OCI-LY3 (cell line): Measurements from ENCODE around the gene MROH8.

Experiments
- H2AFZ ChIP-seq: fragments of 200-600, 300-600 bp; shearing (Covaris generic); 2 replicates; pipeline ENCODE4 v1.6.0; 2014; ENCODE audit warnings: antibody characterized with exemption, low read depth, low read length
- H3K27ac ChIP-seq: fragments of 200-600, 300-600 bp; sonication (generic); 2 replicates; pipeline ENCODE4 v1.5.1; 2014; ENCODE audit warnings: mild to moderate bottlenecking, low read length, moderate library complexity, mixed read lengths
- H3K27me3 ChIP-seq: fragments of 200-600, 300-600 bp; sonication (generic); 2 replicates; pipeline ENCODE4 v1.6.1; 2014; ENCODE audit warnings: low read depth, low read length, mixed read lengths
- H3K36me3 ChIP-seq: fragments of 200-600, 300-600 bp; sonication (generic); replicated peaks from 2 replicates; pipeline ENCODE3; 2014; ENCODE audit warnings: low read depth, low read length, mixed read lengths
- H3K4me1 ChIP-seq: fragments of 300-600, 200-600 bp; sonication (generic); 2 replicates; pipeline ENCODE4 v1.6.1; 2014; ENCODE audit warnings: low read length, mixed read lengths
- H3K4me2 ChIP-seq: fragments of 200-600, 300-600 bp; sonication (generic); 2 replicates; pipeline ENCODE4 v1.6.1; 2014; ENCODE audit warnings: low read length, mixed read lengths
- H3K4me3 ChIP-seq: fragments of 300-600, 200-600 bp; sonication (generic); 2 replicates; pipeline ENCODE4 v1.5.1; 2014; ENCODE audit warnings: antibody characterized with exemption, mild to moderate bottlenecking, low read length, moderate library complexity
- H3K79me2 ChIP-seq: fragments of 300-600, 200-600 bp; shearing (Covaris generic); 2 replicates; pipeline ENCODE4 v1.6.1; 2014; ENCODE audit warnings: mild to moderate bottlenecking, low read length, mixed read lengths
- H3K9ac ChIP-seq: fragments of 300-600, 200-600 bp; shearing (Covaris generic); 2 replicates; pipeline ENCODE4 v1.6.0; 2014; ENCODE audit warnings: mild to moderate bottlenecking, low read length, moderate library complexity
- H3K9me3 ChIP-seq: fragments of 200-600, 300-600 bp; shearing (Covaris generic); 2 replicates; pipeline ENCODE4 v1.6.1; 2014; ENCODE audit warnings: low read length, mixed read lengths; ENCODE audit not compliant: insufficient read depth
- H4K20me1 ChIP-seq: fragments of 200-600, 300-600 bp; sonication (generic); 2 replicates; pipeline ENCODE4 v1.6.1; 2016; ENCODE audit warnings: low read length, mixed read lengths; ENCODE audit not compliant: insufficient read depth
- CTCF ChIP-seq: fragments of 200-600, 300-600 bp; sonication (generic); IDR thresholded peaks from 2 replicates; pipeline ENCODE4 v1.5.1; 2014; ENCODE audit warnings: antibody characterized with exemption, low read length, low read depth
- EZH2phosphoT487 ChIP-seq: fragments of 200-600 bp; shearing (Covaris generic); IDR thresholded peaks from 2 replicates; pipeline ENCODE4 v1.6.1; 2018; ENCODE audit warnings: antibody characterized with exemption, mixed run types, low read depth

MROH8 gene

GRCh38 chr20:37161830-37162549 is 17.4 kb downstream of the MROH8 start:
- no peak overlapping the region for H3K4me2 ChIP-seq
- H3K27ac ChIP-seq: no peak overlapping the region
- no peaks in the 10 kb centered on the region for H3K79me2 ChIP-seq
- H2AFZ ChIP-seq: no peak overlapping the region
- no peaks in the 10 kb centered on the region for H4K20me1 ChIP-seq
- no peaks in the 10 kb centered on the region for H3K4me1 ChIP-seq
- no peaks in the 10 kb centered on the region for H3K27me3 ChIP-seq
- no peaks in the 10 kb centered on the region for H3K36me3 ChIP-seq
- H3K4me3 ChIP-seq: no peak overlapping the region
- no peak overlapping the region for H3K9ac ChIP-seq
- H3K9me3 ChIP-seq: no peaks in the 10 kb centered on the region
- TF ChIP-seq CTCF (no peak), EZH2phosphoT487 (no peak)

GRCh38 chr20:37160683-37161082 is 18.7 kb downstream of the MROH8 start:
- no peak overlapping the region for H3K4me2 ChIP-seq
- no peak overlapping the region for H3K4me3 ChIP-seq
- H3K9me3 ChIP-seq: no peaks in the 10 kb centered on the region
- H3K27ac ChIP-seq: no peak overlapping the region
- H4K20me1 ChIP-seq: no peaks in the 10 kb centered on the region
- H3K36me3 ChIP-seq: no peaks in the 10 kb centered on the region
- H3K4me1 ChIP-seq: no peaks in the 10 kb centered on the region
- TF ChIP-seq EZH2phosphoT487: no peak
- no peak for TF ChIP-seq CTCF
- H3K27me3 ChIP-seq: no peaks in the 10 kb centered on the region
- no peak overlapping the region for H2AFZ ChIP-seq
- no peak overlapping the region for H3K9ac ChIP-seq
- H3K79me2 ChIP-seq: no peaks in the 10 kb centered on the region

GRCh38 chr20:37158248-37158647 is 21.1 kb downstream of the MROH8 start:
- Histone ChIP-seq H3K9ac (no peak overlapping the region), H4K20me1 (no peaks in the 10 kb centered on the region), H3K79me2 (no peaks in the 10 kb centered on the region), H3K9me3 (no peaks in the 10 kb centered on the region), H2AFZ (no peak overlapping the region), H3K27me3 (no peaks in the 10 kb centered on the region), H3K4me2 (no peak overlapping the region), H3K4me3 (no peak overlapping the region), H3K27ac (no peak overlapping the region), H3K36me3 (no peaks in the 10 kb centered on the region), H3K4me1 (no peaks in the 10 kb centered on the region)
- no peak for TF ChIP-seq CTCF
- TF ChIP-seq EZH2phosphoT487: no peak

- H3K4me2 ChIP-seq: no peak overlapping the region
- no peaks in the 10 kb centered on the region for H4K20me1 ChIP-seq
- H3K4me1 ChIP-seq: no peaks in the 10 kb centered on the region
- H3K79me2 ChIP-seq: no peaks in the 10 kb centered on the region
- no peak overlapping the region for H2AFZ ChIP-seq
- H3K4me3 ChIP-seq: no peak overlapping the region
- H3K36me3 ChIP-seq: no peaks in the 10 kb centered on the region
- no peaks in the 10 kb centered on the region for H3K9me3 ChIP-seq
- no peaks in the 10 kb centered on the region for H3K27me3 ChIP-seq
- no peak overlapping the region for H3K27ac ChIP-seq
- H3K9ac ChIP-seq: no peak overlapping the region
- no peak for TF ChIP-seq EZH2phosphoT487
- TF ChIP-seq CTCF: no peak
Observed at GRCh38 chr20:37155987-37156386, 23.4 kb downstream of the MROH8 start.
